HG03558 (cell line): Measurements from ENCODE around the gene TECTA.

Source experiments
- ATAC-seq: cut with Tn5 transposase; IDR thresholded peaks from one replicate; pipeline ENCODE4 v1.9.1; 2021; ENCODE audit warnings: moderate number of reproducible peaks; ENCODE audit not compliant: unreplicated experiment; ENCODE audit errors: extremely low read depth

The TECTA gene, protein sequence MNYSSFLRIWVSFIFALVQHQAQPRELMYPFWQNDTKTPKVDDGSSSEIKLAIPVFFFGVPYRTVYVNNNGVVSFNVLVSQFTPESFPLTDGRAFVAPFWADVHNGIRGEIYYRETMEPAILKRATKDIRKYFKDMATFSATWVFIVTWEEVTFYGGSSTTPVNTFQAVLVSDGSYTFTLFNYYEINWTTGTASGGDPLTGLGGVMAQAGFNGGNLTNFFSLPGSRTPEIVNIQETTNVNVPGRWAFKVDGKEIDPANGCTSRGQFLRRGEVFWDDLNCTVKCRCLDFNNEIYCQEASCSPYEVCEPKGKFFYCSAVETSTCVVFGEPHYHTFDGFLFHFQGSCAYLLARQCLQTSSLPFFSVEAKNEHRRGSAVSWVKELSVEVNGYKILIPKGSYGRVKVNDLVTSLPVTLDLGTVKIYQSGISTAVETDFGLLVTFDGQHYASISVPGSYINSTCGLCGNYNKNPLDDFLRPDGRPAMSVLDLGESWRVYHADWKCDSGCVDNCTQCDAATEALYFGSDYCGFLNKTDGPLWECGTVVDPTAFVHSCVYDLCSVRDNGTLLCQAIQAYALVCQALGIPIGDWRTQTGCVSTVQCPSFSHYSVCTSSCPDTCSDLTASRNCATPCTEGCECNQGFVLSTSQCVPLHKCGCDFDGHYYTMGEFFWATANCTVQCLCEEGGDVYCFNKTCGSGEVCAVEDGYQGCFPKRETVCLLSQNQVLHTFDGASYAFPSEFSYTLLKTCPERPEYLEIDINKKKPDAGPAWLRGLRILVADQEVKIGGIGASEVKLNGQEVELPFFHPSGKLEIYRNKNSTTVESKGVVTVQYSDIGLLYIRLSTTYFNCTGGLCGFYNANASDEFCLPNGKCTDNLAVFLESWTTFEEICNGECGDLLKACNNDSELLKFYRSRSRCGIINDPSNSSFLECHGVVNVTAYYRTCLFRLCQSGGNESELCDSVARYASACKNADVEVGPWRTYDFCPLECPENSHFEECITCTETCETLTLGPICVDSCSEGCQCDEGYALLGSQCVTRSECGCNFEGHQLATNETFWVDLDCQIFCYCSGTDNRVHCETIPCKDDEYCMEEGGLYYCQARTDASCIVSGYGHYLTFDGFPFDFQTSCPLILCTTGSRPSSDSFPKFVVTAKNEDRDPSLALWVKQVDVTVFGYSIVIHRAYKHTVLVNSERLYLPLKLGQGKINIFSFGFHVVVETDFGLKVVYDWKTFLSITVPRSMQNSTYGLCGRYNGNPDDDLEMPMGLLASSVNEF (N-terminal part only)

DNA sequence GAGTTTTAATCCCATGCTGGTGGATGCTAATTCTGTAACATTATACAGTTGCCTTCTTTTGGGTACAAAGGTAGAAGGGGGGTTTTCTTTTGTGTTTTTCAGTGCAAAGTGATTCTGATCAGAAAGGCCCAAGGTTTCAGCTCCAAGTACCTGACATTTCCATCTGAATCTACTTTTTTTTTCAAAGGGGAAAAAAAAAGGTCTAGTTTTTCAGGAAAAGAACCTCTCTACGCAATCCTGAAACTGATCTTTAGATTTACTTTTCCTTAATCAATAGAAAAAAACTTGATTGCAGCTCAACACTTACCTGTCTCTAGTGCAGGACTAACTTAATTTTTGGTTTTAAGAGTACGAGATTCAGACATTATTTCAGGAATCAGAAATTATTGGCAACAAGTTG is at the start of gene TECTA:
Gene TECTA, plus strand, starts transcription at position 301 of the 400 bp plus-strand sequence. CDS start 1,423 bp downstream, outside the sequence.
- no peak for ATAC-seq

DNA sequence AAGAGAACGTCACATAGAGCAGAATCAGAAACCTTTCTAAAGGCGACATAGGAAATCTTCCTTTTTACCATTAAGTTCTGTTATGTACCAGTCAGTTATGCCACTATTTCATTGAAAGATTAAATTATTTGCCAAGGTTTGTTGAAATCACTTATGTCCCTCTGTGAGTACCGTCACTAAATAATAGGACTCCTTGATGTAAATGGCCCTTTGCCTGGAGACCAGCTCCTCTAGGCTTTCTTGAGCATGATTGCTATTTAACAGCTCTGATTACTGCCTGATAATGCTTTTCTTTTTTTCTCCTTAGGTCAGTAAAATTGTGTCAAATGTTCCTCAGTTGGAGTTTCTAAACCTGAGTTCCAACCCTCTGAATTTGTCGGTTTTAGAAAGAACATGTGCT is 47.8 kb upstream of the TECTA start:
- ATAC-seq, result no peak

DNA sequence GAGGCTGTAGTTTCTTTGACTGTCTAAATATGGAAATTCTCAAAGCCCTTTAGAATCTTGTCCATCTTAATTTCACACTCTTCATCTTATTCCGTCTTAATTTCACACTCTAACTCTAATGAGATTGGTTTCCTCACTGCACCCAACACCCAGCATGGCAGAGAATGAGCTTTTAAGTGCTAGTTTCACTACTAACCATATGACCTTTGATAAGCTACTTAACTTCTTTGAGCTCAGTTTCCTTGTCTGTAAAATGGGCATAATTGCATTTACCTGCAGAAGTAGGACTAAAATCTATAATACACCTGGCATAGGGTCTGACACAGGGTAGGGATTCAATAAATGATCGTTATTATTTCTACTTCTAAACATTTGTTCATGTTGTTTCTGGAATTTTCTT is 46.8 kb upstream of the TECTA start:
- no peak for ATAC-seq

DNA sequence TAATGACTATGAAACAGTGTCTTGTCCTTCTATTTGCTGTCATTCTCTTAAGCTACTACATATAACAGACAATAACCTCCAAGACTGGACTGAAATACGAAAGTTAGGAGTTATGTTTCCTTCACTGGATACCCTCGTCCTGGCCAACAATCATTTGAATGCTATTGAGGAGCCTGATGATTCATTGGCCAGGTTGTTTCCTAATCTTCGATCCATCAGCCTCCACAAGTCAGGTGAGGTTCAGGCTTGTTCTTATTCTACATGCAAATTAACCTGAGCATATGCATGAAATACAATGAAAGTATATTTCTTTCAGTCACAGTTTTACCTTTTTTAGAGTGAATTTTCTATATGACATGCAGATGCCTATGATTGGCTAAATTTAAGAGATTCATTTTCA is 46.0 kb upstream of the TECTA start:
- ATAC-seq, result no peak

DNA sequence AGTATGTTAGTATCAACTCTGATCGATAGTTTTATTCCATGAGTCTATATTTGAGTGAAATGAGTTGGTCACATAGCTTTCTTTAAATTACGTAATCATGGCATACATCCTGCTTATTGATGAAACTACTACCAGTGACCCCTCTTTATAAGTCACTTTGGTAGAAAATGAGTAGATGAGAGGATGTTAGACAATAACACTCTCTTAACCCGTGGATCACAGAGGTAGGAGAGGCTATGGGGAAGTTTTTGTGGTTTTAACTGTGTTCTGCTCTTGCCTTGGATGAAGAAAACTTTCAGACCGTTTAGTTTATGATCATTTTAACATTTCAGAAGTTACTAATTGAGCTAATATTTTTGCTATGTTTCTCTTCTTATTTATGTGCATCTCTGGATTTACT is 43.1 kb upstream of the TECTA start:
- no peak for ATAC-seq

GRCh38 chr11:121058941-121059340 is 42.1 kb upstream of the TECTA start:
- no peak for ATAC-seq

GRCh38 chr11:121059605-121060004 is 41.4 kb upstream of the TECTA start:
- peak; percentile 94 for ATAC-seq

DNA sequence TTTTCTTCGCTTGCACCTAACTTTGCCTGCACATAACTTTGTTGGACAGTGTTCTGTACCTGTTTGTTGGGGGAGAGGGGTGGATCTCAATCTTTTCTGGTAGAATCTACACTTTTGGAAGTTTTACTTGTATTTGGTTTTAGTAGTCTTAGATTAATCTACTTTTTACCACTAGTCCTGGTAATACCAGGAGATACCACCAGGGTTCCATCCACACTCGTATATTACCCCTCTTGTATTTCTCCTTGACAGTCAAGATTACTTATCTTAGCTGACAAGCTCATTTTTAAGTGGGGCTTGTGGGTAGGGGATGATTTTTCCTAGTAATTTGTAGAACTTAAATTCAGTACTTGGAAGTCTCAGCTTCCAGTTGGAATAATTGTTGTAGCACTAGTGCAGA is 37.3 kb upstream of the TECTA start:
- no peak for ATAC-seq

DNA sequence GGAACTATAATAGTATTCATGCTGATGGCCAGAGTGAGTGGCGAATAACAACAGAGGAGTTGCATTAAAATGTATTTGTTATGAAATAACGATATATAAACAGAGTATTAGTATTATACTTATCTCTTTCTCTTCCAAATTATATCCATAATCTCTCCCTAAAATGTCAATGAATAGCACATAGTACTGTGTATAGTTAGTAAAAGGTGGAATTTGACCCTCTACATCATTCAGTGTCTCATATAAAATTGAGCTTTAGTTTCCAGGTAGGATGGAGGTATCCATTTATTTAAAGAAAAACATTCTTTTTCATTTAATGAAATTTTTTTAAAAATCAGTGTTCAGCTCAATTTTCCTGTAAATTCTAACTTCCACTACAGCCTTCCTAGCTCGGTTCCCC is 34.4 kb upstream of the TECTA start:
- no peak for ATAC-seq

- ATAC-seq, result no peak
Measured at GRCh38 chr11:121067026-121067425, 34.0 kb upstream of the TECTA start.

- ATAC-seq, result no peak
Measured at GRCh38 chr11:121067453-121067852, 33.6 kb upstream of the TECTA start.

DNA sequence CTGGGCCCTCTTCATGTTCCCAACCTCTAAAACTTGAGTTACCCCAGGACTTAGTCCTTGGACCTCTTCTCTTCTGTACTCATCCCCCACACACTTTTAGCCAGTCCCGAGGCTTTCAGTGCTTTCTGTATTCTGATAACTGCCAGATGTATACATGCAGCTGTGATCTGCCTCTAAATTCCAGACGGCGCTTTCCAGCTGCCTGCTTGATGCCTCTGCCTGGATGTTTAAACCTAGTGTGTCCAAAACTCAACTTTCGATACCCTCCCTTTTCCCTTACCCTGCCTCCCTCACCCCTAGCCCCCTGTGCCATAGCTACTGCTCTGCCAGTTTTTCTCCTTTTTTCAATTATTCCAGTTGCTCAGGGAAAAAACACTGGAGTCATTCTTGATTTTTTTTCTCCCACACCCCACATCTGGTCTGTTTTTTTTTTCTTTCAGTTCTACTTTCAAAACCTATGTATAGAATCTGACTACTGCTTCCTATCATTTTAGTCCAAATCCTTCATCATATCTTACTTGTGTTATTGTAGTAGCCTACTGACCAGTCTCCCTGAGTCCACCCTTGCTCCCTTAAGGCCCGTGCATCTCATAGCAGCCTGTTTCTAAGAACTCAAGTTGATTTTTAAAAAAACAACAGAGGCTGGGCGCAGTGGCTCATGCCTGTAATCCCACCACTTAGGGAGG is 32.9 kb upstream of the TECTA start:
- no peak for ATAC-seq

DNA sequence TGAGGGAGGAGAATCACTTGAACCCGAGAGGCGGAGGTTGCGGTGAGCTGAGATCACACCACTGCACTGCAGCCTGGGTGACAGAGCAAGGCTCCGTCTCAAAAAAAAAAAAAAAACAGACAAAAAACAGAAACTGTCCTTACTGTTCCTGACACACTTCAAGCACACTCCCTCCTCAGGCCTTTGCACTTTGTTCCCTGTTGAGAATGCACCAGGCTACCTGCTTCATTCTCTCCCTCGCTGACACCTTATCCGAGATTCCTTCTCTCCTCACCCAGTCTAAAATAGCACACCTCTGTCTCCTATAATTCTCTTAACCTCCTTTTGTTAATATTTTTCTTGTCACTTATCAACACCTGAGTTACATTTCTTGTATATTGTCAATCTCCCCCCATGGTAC is 32.3 kb upstream of the TECTA start:
- no peak for ATAC-seq

- ATAC-seq, result no peak
Measured at GRCh38 chr11:121070951-121071845, 29.8 kb upstream of the TECTA start.

- ATAC-seq, result no peak
Measured at GRCh38 chr11:121071846-121072450, 29.1 kb upstream of the TECTA start.

GRCh38 chr11:121081321-121081720 is 19.7 kb upstream of the TECTA start:
- no peak for ATAC-seq

DNA sequence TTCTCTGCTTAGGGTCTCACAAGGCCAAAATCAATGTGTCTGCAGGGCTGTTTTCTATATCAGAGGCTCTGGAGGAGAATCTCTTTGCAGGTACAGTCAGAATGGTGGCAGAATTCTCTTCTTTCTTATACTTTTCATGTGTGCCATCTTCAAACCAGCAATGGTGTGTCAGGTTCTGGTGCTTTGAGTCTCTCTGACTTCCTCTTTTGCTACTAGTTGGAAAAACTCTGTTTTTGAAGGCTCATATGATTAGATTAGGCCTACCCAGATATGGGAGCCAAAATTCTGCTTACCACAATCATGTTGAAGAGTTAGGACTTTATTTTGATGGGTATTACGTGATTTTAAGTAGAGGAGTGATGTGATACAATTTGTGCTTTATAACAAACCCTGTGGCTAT is 18.8 kb upstream of the TECTA start:
- no peak for ATAC-seq

DNA sequence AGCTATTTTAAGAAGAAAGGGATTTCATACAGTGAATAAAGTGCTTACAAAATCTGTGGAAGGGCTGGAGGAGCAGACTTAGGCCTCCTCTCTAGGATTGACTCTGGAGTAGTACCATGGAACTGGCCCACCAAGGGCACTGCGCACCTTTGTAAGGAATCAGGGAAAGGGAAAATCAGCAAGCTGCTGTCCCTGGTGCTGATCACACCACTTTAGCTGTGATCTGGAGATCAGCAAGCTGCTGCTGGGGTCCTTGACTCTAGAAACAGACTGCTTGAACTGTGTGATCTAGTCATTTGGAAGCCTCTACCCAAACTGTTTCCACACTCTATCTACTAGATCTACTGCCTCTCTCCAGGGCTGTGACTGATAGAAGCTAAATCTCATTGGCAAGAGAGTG is 18.4 kb upstream of the TECTA start:
- ATAC-seq, result no peak

- ATAC-seq, result no peak
Measured at GRCh38 chr11:121086866-121087265, 14.2 kb upstream of the TECTA start.
